HL-60 (cell line): ENCODE data around the gene MAP1LC3A.

ENCODE experiments used
- POLR2AphosphoS5 ChIP-seq: IDR thresholded peaks from 2 replicates; pipeline ENCODE4 v1.6.1; 2012; ENCODE audit warnings: low read depth
- TF ChIP-seq, protein P1 (sequence below): IDR thresholded peaks from one replicate; pipeline ENCODE4 v1.5.1; 2011; ENCODE audit warnings: low read length, control low read depth, inconsistent platforms; ENCODE audit not compliant: insufficient read depth
- TF ChIP-seq, protein P2 (sequence below): IDR thresholded peaks from 2 replicates; pipeline ENCODE4 v1.6.1; 2012; ENCODE audit warnings: low read depth; ENCODE audit not compliant: insufficient replicate concordance

DNA sequence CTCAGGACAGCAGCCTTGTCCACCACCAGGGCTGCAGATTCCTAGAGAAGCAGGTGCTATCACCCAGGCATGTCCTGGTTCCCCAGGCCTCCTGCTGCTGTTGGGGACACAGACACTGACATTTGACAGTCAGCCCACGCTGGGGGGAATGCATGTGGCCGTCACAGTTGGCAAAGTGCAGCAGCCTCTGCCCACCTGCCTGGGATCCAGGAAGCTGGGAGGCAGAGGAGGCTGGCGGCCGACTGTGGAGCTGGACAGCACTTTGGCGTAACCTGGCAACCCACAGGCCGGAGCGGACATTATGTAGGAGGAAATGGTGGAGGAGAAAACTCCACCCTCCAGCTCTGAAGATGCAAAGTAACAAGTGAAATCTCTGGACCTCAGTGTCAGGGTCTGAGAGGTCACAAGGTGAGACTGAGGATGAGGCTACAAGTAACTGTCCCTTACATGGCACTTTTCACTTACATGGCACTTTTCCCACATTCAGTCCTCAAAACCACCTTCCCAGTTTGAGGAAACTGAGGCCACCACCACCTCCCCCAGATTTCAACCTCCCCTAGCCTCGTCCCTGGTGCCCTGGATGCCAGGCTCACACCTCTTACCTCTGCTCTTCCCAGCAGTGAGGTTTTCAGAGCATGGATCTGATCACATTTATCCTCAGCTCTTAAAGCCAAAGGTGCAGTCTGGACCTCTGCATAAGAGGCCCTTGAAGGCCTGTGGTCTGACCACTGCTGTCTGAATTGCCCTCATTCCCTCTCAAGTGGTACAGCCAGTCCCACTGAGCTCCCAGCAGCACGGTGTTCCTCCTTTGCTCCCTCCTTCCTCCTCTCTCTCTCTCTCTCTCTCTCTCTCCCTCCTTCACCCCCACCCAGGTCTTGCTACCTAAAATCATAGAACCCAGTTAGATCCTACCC, 8.7 kb downstream of the MAP1LC3A start:
- TF ChIP-seq, protein P1, sequence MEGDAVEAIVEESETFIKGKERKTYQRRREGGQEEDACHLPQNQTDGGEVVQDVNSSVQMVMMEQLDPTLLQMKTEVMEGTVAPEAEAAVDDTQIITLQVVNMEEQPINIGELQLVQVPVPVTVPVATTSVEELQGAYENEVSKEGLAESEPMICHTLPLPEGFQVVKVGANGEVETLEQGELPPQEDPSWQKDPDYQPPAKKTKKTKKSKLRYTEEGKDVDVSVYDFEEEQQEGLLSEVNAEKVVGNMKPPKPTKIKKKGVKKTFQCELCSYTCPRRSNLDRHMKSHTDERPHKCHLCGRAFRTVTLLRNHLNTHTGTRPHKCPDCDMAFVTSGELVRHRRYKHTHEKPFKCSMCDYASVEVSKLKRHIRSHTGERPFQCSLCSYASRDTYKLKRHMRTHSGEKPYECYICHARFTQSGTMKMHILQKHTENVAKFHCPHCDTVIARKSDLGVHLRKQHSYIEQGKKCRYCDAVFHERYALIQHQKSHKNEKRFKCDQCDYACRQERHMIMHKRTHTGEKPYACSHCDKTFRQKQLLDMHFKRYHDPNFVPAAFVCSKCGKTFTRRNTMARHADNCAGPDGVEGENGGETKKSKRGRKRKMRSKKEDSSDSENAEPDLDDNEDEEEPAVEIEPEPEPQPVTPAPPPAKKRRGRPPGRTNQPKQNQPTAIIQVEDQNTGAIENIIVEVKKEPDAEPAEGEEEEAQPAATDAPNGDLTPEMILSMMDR = no peak
- TF ChIP-seq, protein P2, sequence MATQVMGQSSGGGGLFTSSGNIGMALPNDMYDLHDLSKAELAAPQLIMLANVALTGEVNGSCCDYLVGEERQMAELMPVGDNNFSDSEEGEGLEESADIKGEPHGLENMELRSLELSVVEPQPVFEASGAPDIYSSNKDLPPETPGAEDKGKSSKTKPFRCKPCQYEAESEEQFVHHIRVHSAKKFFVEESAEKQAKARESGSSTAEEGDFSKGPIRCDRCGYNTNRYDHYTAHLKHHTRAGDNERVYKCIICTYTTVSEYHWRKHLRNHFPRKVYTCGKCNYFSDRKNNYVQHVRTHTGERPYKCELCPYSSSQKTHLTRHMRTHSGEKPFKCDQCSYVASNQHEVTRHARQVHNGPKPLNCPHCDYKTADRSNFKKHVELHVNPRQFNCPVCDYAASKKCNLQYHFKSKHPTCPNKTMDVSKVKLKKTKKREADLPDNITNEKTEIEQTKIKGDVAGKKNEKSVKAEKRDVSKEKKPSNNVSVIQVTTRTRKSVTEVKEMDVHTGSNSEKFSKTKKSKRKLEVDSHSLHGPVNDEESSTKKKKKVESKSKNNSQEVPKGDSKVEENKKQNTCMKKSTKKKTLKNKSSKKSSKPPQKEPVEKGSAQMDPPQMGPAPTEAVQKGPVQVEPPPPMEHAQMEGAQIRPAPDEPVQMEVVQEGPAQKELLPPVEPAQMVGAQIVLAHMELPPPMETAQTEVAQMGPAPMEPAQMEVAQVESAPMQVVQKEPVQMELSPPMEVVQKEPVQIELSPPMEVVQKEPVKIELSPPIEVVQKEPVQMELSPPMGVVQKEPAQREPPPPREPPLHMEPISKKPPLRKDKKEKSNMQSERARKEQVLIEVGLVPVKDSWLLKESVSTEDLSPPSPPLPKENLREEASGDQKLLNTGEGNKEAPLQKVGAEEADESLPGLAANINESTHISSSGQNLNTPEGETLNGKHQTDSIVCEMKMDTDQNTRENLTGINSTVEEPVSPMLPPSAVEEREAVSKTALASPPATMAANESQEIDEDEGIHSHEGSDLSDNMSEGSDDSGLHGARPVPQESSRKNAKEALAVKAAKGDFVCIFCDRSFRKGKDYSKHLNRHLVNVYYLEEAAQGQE = no peak
- TF ChIP-seq POLR2AphosphoS5 = no peak
